RWPE2 (cell line): ENCODE data around the gene ITGAX.

Experiments used
- ATAC-seq: fragments of 200-7000 bp; cut with Tn5 transposase; 3 replicates; pipeline ENCODE4 v1.9.1; 2021; ENCODE audit warnings: low read depth
- DNase-seq: peaks from one replicate; pipeline ENCODE4 v3.0.0-alpha.2; 2020; ENCODE audit warnings: low spot score
- H3K27ac ChIP-seq: fragments of 450-650 bp; 2 replicates; pipeline ENCODE4 v1.5.1; 2017; ENCODE audit warnings: mild to moderate bottlenecking; ENCODE audit not compliant: poor library complexity, severe bottlenecking
- H3K27me3 ChIP-seq: fragments of 250-450 bp; sonication (Bioruptor Pico); 2 replicates; pipeline ENCODE4 v1.5.1; 2021; ENCODE audit warnings: mild to moderate bottlenecking, moderate library complexity; ENCODE audit not compliant: insufficient read depth, poor library complexity, severe bottlenecking
- H3K36me3 ChIP-seq: fragments of 250-450 bp; sonication (Bioruptor Pico); 2 replicates; pipeline ENCODE4 v1.5.1; 2020; ENCODE audit warnings: low read depth, mild to moderate bottlenecking, moderate library complexity
- H3K4me1 ChIP-seq: fragments of 250-450 bp; sonication (Bioruptor Pico); 2 replicates; pipeline ENCODE4 v1.5.1; 2021; ENCODE audit warnings: mild to moderate bottlenecking, moderate library complexity; ENCODE audit not compliant: insufficient read depth, poor library complexity, severe bottlenecking
- H3K4me3 ChIP-seq: fragments of 250-450 bp; sonication (Bioruptor Pico); 2 replicates; pipeline ENCODE4 v1.5.1; 2021; ENCODE audit warnings: mild to moderate bottlenecking, moderate library complexity; ENCODE audit not compliant: severe bottlenecking
- H3K9me3 ChIP-seq: fragments of 250-450 bp; sonication (Bioruptor Pico); 2 replicates; pipeline ENCODE4 v1.5.1; 2021; ENCODE audit warnings: mild to moderate bottlenecking, moderate library complexity; ENCODE audit not compliant: severe bottlenecking
- TF ChIP-seq, protein P1 (sequence below): fragments of 450-650 bp; IDR thresholded peaks from one replicate; pipeline ENCODE4 v1.5.1; 2017; ENCODE audit warnings: mild to moderate bottlenecking, moderate library complexity; ENCODE audit not compliant: poor library complexity, severe bottlenecking

The ITGAX gene

DNA sequence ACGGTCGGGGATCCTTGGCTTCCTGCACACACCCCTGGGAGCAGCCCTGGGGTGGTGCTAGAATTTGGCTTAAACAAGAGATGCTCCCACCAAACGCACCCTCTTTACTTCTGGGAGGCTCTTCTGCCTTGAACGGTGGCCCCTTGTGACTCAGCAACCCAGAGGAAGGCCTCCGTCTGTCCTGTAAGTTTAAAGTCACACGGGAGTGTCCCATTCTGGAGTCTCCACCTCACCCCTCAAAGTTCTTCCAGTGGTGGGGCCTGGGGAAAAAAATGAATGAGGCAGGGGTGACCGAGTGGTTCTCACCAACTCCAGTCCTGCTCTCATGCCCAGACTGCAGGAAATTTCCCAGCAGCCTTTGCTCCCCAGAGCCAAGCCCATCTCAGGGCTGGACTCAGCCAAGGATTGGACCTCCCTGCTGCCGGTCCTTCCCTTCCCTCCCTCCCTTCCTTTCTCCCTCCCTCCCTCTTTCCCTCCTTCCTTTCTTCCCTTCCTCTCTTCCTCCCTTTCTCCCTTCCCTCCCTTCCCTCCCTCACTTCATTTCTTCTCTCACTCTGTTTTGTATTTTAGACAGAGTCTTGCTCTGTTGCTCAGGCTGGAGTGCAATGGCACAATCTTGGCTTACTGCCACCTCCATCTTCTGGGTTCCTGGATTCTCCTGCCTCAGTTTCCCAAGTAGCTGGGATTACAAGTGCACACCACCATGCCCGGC, 49.5 kb downstream of the ITGAX start:
- Histone ChIP-seq H3K27ac (no peak overlapping the region), H3K36me3 (no peaks in the 10 kb centered on the region), H3K4me3 (no peak overlapping the region), H3K27me3 (no peaks in the 10 kb centered on the region), H3K4me1 (peaks cover 6% of the 10 kb centered on the region), H3K9me3 (no peaks in the 10 kb centered on the region)
- TF ChIP-seq, protein P1, sequence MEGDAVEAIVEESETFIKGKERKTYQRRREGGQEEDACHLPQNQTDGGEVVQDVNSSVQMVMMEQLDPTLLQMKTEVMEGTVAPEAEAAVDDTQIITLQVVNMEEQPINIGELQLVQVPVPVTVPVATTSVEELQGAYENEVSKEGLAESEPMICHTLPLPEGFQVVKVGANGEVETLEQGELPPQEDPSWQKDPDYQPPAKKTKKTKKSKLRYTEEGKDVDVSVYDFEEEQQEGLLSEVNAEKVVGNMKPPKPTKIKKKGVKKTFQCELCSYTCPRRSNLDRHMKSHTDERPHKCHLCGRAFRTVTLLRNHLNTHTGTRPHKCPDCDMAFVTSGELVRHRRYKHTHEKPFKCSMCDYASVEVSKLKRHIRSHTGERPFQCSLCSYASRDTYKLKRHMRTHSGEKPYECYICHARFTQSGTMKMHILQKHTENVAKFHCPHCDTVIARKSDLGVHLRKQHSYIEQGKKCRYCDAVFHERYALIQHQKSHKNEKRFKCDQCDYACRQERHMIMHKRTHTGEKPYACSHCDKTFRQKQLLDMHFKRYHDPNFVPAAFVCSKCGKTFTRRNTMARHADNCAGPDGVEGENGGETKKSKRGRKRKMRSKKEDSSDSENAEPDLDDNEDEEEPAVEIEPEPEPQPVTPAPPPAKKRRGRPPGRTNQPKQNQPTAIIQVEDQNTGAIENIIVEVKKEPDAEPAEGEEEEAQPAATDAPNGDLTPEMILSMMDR: no peak
- DNase-seq (no peak), ATAC-seq (no peak)

DNA sequence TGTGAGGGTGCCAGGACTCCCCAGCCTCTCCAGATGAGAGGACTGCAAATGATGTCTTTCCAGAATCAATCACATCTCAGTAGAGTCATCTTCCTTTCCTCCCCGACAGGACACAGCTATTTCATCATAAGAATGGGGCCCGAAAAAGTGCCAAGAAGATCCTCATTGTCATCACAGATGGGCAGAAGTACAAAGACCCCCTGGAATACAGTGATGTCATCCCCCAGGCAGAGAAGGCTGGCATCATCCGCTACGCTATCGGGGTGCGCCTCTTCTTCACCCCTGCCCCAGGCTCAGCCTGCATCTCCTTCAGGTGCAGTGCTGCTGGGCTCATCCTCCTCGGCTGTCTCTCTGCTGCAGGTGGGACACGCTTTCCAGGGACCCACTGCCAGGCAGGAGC, 52.4 kb downstream of the ITGAX start:
- H3K27me3 ChIP-seq: no peaks in the 10 kb centered on the region
- TF ChIP-seq, protein P1: no peak
- H3K4me1 ChIP-seq: peaks cover 6% of the 10 kb centered on the region
- no peaks in the 10 kb centered on the region for H3K9me3 ChIP-seq
- no peaks in the 10 kb centered on the region for H3K36me3 ChIP-seq
- DNase-seq: no peak
- H3K27ac ChIP-seq: no peak overlapping the region
- ATAC-seq: no peak
- no peak overlapping the region for H3K4me3 ChIP-seq

DNA sequence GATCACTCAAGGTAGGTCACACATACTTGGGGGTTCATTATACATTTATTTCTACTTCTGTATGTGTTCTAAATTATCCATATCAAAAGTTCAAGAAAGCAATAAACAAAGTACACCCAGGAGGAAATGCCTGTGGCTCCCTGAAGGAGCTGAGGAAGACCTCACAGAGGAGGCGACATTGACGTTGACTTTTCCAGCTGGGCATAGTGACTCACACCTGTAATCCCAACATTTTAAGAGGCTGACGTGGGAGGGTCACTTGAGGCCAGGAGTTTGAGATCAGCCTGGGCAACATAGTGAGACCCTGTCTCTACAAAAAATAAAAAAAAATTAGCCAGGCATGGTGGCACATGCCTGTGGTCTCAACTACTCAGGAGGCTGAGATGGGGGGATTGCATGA, 54.5 kb downstream of the ITGAX start:
- Histone ChIP-seq H3K27me3 (no peaks in the 10 kb centered on the region), H3K4me1 (no peaks in the 10 kb centered on the region), H3K36me3 (no peaks in the 10 kb centered on the region), H3K27ac (no peak overlapping the region), H3K9me3 (no peaks in the 10 kb centered on the region), H3K4me3 (no peak overlapping the region)
- no peak for DNase-seq
- TF ChIP-seq, protein P1: no peak
- ATAC-seq: no peak

DNA sequence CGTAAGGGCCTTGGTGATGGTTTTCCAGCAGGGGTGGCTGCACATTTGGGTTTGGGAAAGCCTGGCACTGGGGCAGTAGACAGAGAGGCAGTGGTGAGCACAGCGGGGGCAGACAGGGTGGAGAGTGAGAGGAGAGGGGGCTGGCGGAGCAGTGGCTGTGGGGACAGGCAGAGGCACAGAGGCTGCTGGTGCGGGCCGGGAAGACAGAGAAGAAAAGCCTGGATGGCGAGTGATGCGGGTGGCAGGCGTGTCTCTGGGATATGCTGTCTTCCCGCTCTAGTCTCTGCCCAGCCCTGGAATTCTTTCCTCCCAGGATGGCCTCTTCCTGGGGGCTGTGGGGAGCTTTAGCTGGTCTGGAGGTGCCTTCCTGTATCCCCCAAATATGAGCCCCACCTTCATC, 55.1 kb downstream of the ITGAX start:
- H3K4me1 ChIP-seq: no peaks in the 10 kb centered on the region
- no peak overlapping the region for H3K4me3 ChIP-seq
- TF ChIP-seq, protein P1: no peak
- DNase-seq (no peak), ATAC-seq (no peak)
- H3K27ac ChIP-seq: no peak overlapping the region
- no peaks in the 10 kb centered on the region for H3K36me3 ChIP-seq
- H3K9me3 ChIP-seq: no peaks in the 10 kb centered on the region
- H3K27me3 ChIP-seq: no peaks in the 10 kb centered on the region
